C4-2B (cell line): ENCODE results near the gene SRRT.

Experiments
- H3K27ac ChIP-seq: fragments of 450-650 bp; 2 replicates; pipeline ENCODE4 v1.5.1; 2017
- ZFX ChIP-seq: fragments of 450-650 bp; IDR thresholded peaks from 2 replicates; pipeline ENCODE4 v1.6.1; 2017
- TF ChIP-seq, protein P1 (sequence below): fragments of 450-650 bp; conservative IDR thresholded peaks from 2 replicates; pipeline ENCODE4 v1.5.1; 2017; ENCODE audit warnings: mild to moderate bottlenecking

The SRRT gene

DNA sequence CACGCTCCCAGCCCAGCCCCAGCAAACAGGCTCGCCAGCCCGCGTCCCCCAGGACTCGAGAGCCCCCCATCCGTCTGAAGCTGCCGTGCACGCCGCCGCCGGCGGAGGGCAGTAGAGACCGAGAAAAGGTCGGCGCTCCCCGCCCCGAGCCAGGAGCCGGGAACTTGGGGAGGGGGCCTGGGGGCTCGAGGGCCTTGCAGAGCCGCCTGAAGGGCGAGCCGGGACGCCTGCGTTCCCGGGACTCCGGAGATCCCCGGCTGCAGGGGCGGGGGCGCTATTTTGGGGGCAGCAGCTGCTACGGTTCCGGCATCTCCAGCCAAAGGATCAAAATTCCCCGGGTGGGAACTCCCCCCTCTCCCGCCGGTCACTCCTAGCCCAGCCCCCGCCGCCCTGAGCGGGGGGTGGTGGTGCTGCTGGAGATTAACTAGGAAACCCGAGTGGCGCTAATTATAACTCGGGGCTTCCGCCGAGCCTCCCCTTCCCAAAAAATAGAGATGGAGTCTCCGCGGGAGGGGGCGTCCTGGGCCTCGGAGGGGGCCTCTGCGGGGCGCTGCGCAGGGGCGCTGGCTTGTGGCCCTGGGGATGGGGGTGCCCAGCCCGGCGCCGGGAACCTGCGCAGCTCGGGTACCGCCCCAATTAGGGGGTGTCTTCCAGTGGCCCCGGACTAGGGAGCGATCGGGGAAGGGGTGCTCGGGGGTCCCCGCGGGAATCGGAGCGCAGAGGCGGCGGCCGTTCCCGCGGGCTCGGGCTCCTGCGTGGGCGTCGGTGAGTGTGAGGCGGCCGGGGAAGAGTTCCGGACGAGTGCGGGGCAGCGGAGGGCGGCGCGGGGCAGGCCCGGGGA is 20.2 kb downstream of the SRRT start:
- no peak for TF ChIP-seq ZFX
- TF ChIP-seq, protein P1, sequence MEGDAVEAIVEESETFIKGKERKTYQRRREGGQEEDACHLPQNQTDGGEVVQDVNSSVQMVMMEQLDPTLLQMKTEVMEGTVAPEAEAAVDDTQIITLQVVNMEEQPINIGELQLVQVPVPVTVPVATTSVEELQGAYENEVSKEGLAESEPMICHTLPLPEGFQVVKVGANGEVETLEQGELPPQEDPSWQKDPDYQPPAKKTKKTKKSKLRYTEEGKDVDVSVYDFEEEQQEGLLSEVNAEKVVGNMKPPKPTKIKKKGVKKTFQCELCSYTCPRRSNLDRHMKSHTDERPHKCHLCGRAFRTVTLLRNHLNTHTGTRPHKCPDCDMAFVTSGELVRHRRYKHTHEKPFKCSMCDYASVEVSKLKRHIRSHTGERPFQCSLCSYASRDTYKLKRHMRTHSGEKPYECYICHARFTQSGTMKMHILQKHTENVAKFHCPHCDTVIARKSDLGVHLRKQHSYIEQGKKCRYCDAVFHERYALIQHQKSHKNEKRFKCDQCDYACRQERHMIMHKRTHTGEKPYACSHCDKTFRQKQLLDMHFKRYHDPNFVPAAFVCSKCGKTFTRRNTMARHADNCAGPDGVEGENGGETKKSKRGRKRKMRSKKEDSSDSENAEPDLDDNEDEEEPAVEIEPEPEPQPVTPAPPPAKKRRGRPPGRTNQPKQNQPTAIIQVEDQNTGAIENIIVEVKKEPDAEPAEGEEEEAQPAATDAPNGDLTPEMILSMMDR: peak; percentile 94
- no peak overlapping the region for H3K27ac ChIP-seq

- TF ChIP-seq, protein P1: no peak
- no peak for TF ChIP-seq ZFX
Measured at GRCh38 chr7:100895701-100895955, 20.7 kb downstream of the SRRT start, which contains the start of gene ACHE. Gene ACHE (minus strand): TSS chr7:100895888. CDS start chr7:100894232, 1,656 bp downstream.

GRCh38 chr7:100895956-100896731 is 21.2 kb downstream of the SRRT start:
- no peak overlapping the region for H3K27ac ChIP-seq
- TF ChIP-seq, protein P1: no peak
- no peak for TF ChIP-seq ZFX

More at GRCh38 chr7:100895701-100895955, 20.7 kb downstream of the SRRT start, which contains the start of gene ACHE:
- H3K27ac ChIP-seq: no peak within 1 kb of the TSS

- H3K27ac ChIP-seq: no peak overlapping the region
- TF ChIP-seq, protein P1: peak; percentile 94
- no peak for TF ChIP-seq ZFX
Measured at GRCh38 chr7:100896732-100897608, 22.1 kb downstream of the SRRT start.

DNA sequence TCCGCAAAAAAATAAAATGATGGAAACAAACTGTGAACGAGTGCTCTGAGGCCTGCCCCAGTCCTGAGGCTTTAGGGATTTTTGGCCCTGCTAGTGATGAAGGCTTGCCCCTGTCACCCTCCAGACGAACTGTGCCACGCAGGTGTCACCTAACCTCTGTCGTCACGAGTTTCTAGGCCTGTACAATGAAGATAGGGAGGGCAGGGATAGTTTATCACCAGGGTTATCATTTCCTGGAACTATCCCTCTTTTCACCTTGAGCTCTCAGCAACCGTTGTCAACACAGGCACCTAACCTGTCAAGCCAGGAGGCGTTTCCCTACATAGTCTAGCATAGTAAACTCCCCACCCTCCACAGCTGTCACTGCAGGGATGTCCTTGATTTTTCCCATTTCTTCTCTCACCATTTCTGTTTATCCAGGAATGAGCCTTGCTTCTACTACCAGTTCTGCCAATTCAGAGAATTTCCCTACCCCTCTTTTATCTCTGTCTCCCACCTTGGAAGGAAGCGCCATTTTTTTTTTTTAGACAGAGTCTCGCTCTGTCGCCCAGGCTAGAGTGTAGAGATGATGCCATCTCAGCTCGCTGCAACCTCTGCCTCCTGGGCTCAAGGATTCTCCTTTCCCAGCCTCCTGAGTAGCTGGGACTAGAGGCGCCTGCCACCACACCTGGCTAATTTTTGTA is 23.0 kb downstream of the SRRT start:
- no peak overlapping the region for H3K27ac ChIP-seq
- TF ChIP-seq, protein P1: no peak
- TF ChIP-seq ZFX: no peak

GRCh38 chr7:100899432-100899831 is 24.5 kb downstream of the SRRT start:
- no peak for TF ChIP-seq ZFX
- TF ChIP-seq, protein P1: no peak
- no peak overlapping the region for H3K27ac ChIP-seq
